Fibroblast of the conjunctiva (primary cell): Measurements from ENCODE around the gene FRYL.
"Not testable (repeated sequence)": the region's sequence is repeated elsewhere in the genome, so short reads cannot be mapped to it uniquely, and the experiment has no call there.

Experiments used
- DNase-seq: peaks from one replicate; pipeline ENCODE4 v3.0.0-alpha.2; 2010; ENCODE audit warnings: low read depth

FRYL gene

GRCh38 chr4:48654015-48654664 lies 125.9 kb downstream of the FRYL start:
- no peak for DNase-seq

GRCh38 chr4:48653217-48654014 lies 126.7 kb downstream of the FRYL start:
- peak; percentile 22 for DNase-seq

GRCh38 chr4:48651914-48652313 lies 128.2 kb downstream of the FRYL start:
- DNase-seq, result no peak

- DNase-seq, result no peak
These were observed 130.6 kb downstream of the FRYL start for GRCh38 chr4:48649505-48649904.

GRCh38 chr4:48645225-48645794 lies 134.8 kb downstream of the FRYL start:
- DNase-seq, result no peak

- no peak for DNase-seq
These were observed 137.4 kb downstream of the FRYL start for GRCh38 chr4:48642421-48643374.

- no peak for DNase-seq
These were observed 138.7 kb downstream of the FRYL start for GRCh38 chr4:48641401-48641800.

GRCh38 chr4:48640699-48641098 lies 139.4 kb downstream of the FRYL start:
- no peak for DNase-seq

- DNase-seq, result no peak
These were observed 139.9 kb downstream of the FRYL start for GRCh38 chr4:48640225-48640624.

GRCh38 chr4:48639807-48640206 lies 140.3 kb downstream of the FRYL start:
- no peak for DNase-seq

GRCh38 chr4:48638586-48638985 lies 141.5 kb downstream of the FRYL start:
- DNase-seq, result not testable (repeated sequence)

- DNase-seq, result no peak
These were observed 143.2 kb downstream of the FRYL start for GRCh38 chr4:48636911-48637310.

GRCh38 chr4:48635980-48636379 lies 144.1 kb downstream of the FRYL start:
- no peak for DNase-seq

- no peak for DNase-seq
These were observed 144.8 kb downstream of the FRYL start for GRCh38 chr4:48635310-48635709.

- DNase-seq, result no peak
These were observed 145.3 kb downstream of the FRYL start for GRCh38 chr4:48634688-48635308.

- no peak for DNase-seq
These were observed 146.4 kb downstream of the FRYL start for GRCh38 chr4:48633657-48634056.

- no peak for DNase-seq
These were observed 150.6 kb downstream of the FRYL start for GRCh38 chr4:48629458-48629857.

GRCh38 chr4:48623182-48623780 lies 156.8 kb downstream of the FRYL start:
- no peak for DNase-seq

GRCh38 chr4:48620831-48621230 lies 159.2 kb downstream of the FRYL start:
- DNase-seq, result no peak

- no peak for DNase-seq
These were observed 160.0 kb downstream of the FRYL start for GRCh38 chr4:48620093-48620492.

GRCh38 chr4:48604527-48604926 lies 175.6 kb downstream of the FRYL start:
- DNase-seq, result no peak
